ENCODE results near the gene ZBTB47.

The ZBTB47 gene

DNA sequence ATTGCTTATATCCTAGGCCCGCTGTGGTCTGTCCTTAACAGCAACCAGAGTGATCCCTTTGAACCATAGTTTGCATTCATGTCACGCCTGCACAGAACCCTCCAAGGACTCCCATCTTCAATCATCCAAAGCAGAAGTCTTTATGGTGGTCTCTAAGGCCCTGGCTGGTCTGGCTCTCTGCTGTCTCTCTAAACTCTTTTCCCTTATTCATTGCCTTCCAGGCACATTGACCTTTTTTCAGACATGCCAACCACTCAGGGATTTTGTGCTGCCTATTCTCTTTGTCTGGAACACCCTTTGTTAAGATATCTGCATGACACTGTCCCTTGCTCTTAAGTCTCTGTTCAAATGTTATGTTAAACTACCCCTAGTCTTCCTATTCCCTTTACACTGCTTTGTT lies 21.9 kb upstream of the ZBTB47 start:
- no peak for TF ChIP-seq CTCF (IDR thresholded peaks at IDR 0.05)

DNA sequence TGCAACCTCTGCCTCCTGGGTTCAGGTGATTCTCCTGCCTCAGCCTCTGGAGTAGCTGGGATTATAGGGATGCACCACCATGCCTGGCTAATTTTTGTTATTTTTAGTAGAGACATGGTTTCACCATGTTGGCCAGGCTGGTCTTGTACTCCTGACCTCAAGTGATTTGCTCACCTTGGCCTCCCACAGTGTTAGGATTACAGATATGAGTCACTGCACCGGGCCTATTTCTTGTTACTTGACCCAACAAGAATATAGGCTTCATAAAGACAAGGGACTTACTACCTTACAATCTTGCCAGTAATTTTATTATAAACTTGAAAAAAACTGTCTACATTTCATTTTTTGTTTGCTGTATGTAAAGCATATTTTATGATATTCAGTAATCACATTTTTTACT lies 21.4 kb upstream of the ZBTB47 start:
- no peak for TF ChIP-seq CTCF (IDR thresholded peaks at IDR 0.05)

GRCh38 chr3:42633544-42633943 lies 20.0 kb upstream of the ZBTB47 start:
- TF ChIP-seq CTCF (IDR thresholded peaks at IDR 0.05), result no peak

DNA sequence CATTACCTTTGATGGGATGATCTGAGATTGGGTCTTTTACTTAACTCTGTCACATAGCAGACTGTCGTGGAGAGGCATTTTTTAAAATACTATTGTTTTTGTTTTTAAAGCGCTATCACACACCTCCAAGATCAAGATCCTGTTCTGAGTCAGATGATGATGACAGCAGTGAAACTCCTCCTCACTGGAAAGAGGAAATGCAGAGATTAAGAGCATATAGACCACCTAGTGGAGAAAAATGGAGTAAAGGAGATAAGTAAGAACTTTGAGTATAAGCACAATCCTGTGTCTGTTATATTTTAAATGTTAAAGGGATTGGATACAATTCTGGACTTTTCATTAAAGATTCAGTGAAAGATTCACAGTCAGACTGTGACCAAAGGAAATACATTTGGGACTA lies 18.4 kb upstream of the ZBTB47 start:
- TF ChIP-seq CTCF (IDR thresholded peaks at IDR 0.05), result no peak

GRCh38 chr3:42637001-42637400 lies 16.5 kb upstream of the ZBTB47 start:
- TF ChIP-seq CTCF (IDR thresholded peaks at IDR 0.05), result no peak

DNA sequence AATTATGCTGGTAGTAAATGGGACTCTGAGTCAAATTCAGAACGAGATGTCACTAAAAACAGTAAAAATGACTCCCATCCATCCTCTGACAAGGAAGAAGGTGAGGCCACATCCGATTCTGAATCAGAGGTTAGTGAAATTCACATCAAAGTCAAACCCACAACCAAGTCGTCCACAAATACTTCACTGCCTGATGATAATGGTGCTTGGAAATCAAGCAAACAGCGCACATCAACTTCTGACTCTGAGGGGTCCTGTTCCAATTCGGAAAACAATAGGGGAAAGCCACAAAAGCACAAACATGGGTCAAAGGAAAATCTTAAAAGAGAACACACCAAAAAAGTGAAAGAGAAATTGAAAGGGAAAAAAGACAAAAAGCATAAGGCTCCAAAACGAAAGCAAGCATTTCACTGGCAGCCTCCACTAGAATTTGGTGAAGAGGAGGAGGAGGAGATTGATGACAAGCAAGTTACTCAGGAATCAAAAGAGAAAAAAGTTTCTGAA lies 15.1 kb upstream of the ZBTB47 start:
- TF ChIP-seq CTCF (IDR thresholded peaks at IDR 0.05), result no peak

- no peak for TF ChIP-seq CTCF (IDR thresholded peaks at IDR 0.05)
Observed at GRCh38 chr3:42639192-42639591, 14.3 kb upstream of the ZBTB47 start.

DNA sequence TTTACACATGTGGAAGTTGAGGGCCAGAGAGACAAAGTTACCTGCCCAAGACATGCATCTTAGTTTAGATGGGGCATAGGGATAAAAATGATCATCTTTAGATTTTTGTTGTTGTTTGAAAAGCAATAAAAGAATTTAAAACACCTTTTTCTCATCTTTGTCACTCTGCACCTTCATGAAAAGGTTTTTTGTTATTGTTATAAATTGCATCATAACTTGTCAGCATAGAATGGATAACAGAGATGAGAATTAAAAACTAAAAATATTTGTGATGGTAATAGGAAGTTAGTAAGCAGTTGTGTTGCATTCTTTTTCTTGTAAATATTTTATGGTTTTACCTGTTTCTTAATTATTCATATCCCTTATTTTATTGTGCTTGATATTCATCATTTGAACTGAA lies 13.4 kb upstream of the ZBTB47 start:
- no peak for TF ChIP-seq CTCF (IDR thresholded peaks at IDR 0.05)
